HUES6 (cell line): Measurements from ENCODE around the gene CCDC92B.
"Not testable (repeated sequence)": the region's sequence is repeated elsewhere in the genome, so short reads cannot be mapped to it uniquely, and the experiment has no call there.

Experiments
- H3K27ac ChIP-seq: 2 replicates; pipeline ENCODE4 v1.7.0; 2013; ENCODE audit warnings: low read depth, mild to moderate bottlenecking, low read length, inconsistent platforms
- H3K27me3 ChIP-seq: 2 replicates; pipeline ENCODE4 v1.6.1; 2013; ENCODE audit warnings: low read length; ENCODE audit not compliant: control insufficient read depth, insufficient read depth
- H3K36me3 ChIP-seq: 2 replicates; pipeline ENCODE4 v1.6.1; 2013; ENCODE audit warnings: low read length; ENCODE audit not compliant: control insufficient read depth, insufficient read depth
- H3K4me1 ChIP-seq: 2 replicates; pipeline ENCODE4 v1.6.1; 2013; ENCODE audit warnings: low read length; ENCODE audit not compliant: control insufficient read depth, insufficient read depth
- H3K4me3 ChIP-seq: 2 replicates; pipeline ENCODE4 v1.5.1; 2013; ENCODE audit warnings: low read depth, low read length
- H3K9ac ChIP-seq: one replicate; pipeline ENCODE4 v1.6.1; 2013; ENCODE audit warnings: mild to moderate bottlenecking, low read length
- H3K9me3 ChIP-seq: 2 replicates; pipeline ENCODE4 v1.6.1; 2013; ENCODE audit warnings: low read depth, low read length; ENCODE audit not compliant: control insufficient read depth, insufficient read depth

Gene CCDC92B

GRCh38 chr17:2684549-2684948 is 64.9 kb downstream of the CCDC92B start:
- H3K4me3 ChIP-seq: no peak overlapping the region
- H3K4me1 ChIP-seq: no peaks in the 10 kb centered on the region
- H3K27me3 ChIP-seq: no peaks in the 10 kb centered on the region
- H3K9ac ChIP-seq: no peak overlapping the region
- peaks cover 47% of the 10 kb centered on the region for H3K36me3 ChIP-seq
- H3K9me3 ChIP-seq: no peaks in the 10 kb centered on the region
- H3K27ac ChIP-seq: no peak overlapping the region

- Histone ChIP-seq H3K27ac (no peak overlapping the region), H3K4me1 (no peaks in the 10 kb centered on the region), H3K4me3 (no peak overlapping the region), H3K27me3 (no peaks in the 10 kb centered on the region), H3K36me3 (peaks cover 54% of the 10 kb centered on the region), H3K9me3 (no peaks in the 10 kb centered on the region), H3K9ac (no peak overlapping the region)
Measured at GRCh38 chr17:2683912-2684311, 65.5 kb downstream of the CCDC92B start.

DNA sequence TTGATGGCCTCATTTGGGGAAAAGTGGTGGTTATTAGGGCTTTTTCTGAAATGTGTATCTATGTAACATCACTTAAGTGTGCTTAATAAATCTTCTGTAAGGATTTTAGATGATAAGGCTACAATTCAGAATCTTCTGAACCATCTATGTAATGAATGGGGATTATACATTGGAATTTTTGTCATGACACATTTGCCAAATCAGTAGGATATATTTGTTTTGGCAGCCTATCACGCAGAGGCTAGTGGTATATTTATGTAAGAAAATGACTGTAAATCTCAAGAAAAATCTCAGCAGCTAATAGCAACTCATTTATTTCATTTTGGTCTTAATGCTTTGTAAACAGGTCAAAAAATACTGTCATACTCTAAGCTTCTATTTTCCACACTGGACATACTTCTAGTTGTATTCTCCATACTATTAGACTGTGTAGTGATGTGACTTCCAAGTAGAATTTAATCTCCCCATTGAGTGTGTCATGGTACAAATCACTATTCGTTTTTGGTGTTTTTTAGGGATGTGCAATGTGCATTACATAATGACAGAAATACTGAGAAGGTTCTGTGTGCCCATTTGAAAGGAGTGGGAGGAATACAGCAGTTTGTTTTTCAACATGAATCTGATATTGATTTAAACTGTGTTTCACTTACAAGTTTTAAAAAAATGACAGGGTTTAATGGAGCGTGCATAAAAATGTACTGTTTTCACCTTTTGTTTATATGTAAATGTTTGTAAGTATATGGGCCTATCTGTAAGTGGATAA is 67.1 kb downstream of the CCDC92B start:
- H3K9ac ChIP-seq: no peak overlapping the region
- H3K27ac ChIP-seq: no peak overlapping the region
- H3K36me3 ChIP-seq: peaks cover 61% of the 10 kb centered on the region

DNA sequence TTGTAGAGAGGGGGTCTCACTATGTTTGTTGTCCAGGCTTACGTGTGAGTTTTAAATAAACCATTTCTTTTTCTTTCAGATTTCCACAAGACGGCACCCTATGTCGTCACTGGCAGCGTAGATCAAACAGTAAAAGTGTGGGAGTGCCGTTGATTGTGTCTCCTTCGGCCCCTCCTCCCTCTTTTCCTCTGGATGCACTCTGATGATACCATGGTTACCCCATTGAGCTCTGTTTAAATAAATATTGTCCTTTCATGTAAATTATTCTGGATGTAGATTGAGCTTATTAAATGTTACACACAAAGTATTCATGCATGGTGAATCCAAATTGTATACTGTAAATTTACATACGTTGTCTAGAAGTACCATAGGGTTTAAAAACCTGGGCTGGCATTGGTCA is 67.8 kb downstream of the CCDC92B start:
- Histone ChIP-seq H3K9me3 (no peaks in the 10 kb centered on the region), H3K4me3 (no peak overlapping the region), H3K27me3 (no peaks in the 10 kb centered on the region), H3K36me3 (peaks cover 66% of the 10 kb centered on the region), H3K4me1 (no peaks in the 10 kb centered on the region), H3K9ac (no peak overlapping the region), H3K27ac (no peak overlapping the region)

More for the DNA sequence above, 67.1 kb downstream of the CCDC92B start:
- no peaks in the 10 kb centered on the region for H3K27me3 ChIP-seq
- H3K9me3 ChIP-seq: no peaks in the 10 kb centered on the region
- no peaks in the 10 kb centered on the region for H3K4me1 ChIP-seq
- no peak overlapping the region for H3K4me3 ChIP-seq

GRCh38 chr17:2680961-2681360 is 68.5 kb downstream of the CCDC92B start:
- no peaks in the 10 kb centered on the region for H3K27me3 ChIP-seq
- no peak overlapping the region for H3K9ac ChIP-seq
- H3K9me3 ChIP-seq: no peaks in the 10 kb centered on the region
- no peak overlapping the region for H3K27ac ChIP-seq
- H3K4me3 ChIP-seq: no peak overlapping the region
- no peaks in the 10 kb centered on the region for H3K4me1 ChIP-seq
- peaks cover 73% of the 10 kb centered on the region for H3K36me3 ChIP-seq

GRCh38 chr17:2679247-2679646 is 70.2 kb downstream of the CCDC92B start:
- not testable (repeated sequence) for H3K4me3 ChIP-seq, H3K9me3 ChIP-seq

More at GRCh38 chr17:2679247-2679646, 70.2 kb downstream of the CCDC92B start:
- H3K27ac ChIP-seq, H3K4me1 ChIP-seq, H3K9ac ChIP-seq, H3K27me3 ChIP-seq: not testable (repeated sequence)
- H3K36me3 ChIP-seq: peaks cover 84% of the 10 kb centered on the region
